Glutamatergic neuron (in vitro differentiated cells): ENCODE data around the gene ELF3. TPM values are rescaled to one million over a fixed set of nuclear protein-coding genes. Genes with fewer than 3 reads are reported as not detected.
"Not testable (repeated sequence)": the region's sequence is repeated elsewhere in the genome, so short reads cannot be mapped to it uniquely, and the experiment has no call there.

ENCODE experiments used
- DNase-seq: peaks from one replicate; pipeline ENCODE4 v3.0.0; 2022
- H3K27ac Mint-ChIP-seq: one replicate; pipeline ENCODE4 v1.8.0; 2020; ENCODE audit warnings: mild to moderate bottlenecking, mixed read lengths, inconsistent platforms; ENCODE audit not compliant: unreplicated experiment
- H3K27me3 Mint-ChIP-seq: one replicate; pipeline ENCODE4 v1.8.0; 2020; ENCODE audit warnings: mild to moderate bottlenecking, moderate library complexity, mixed read lengths, inconsistent platforms; ENCODE audit not compliant: unreplicated experiment
- H3K36me3 Mint-ChIP-seq: one replicate; pipeline ENCODE4 v1.8.0; 2020; ENCODE audit warnings: mild to moderate bottlenecking, mixed read lengths, inconsistent platforms; ENCODE audit not compliant: unreplicated experiment
- H3K4me1 Mint-ChIP-seq: one replicate; pipeline ENCODE4 v1.8.0; 2020; ENCODE audit warnings: mild to moderate bottlenecking, low read depth, mixed read lengths, inconsistent platforms; ENCODE audit not compliant: unreplicated experiment
- H3K4me3 Mint-ChIP-seq: one replicate; pipeline ENCODE4 v1.8.0; 2020; ENCODE audit warnings: mild to moderate bottlenecking, mixed read lengths, inconsistent platforms; ENCODE audit not compliant: unreplicated experiment
- H3K9me3 Mint-ChIP-seq: one replicate; pipeline ENCODE4 v1.8.0; 2020; ENCODE audit warnings: mild to moderate bottlenecking, moderate library complexity, mixed read lengths, inconsistent platforms; ENCODE audit not compliant: unreplicated experiment
- CTCF ChIP-seq: fragments of 200-600 bp; sonication (generic); IDR thresholded peaks from one replicate; pipeline ENCODE4 v1.5.0; 2021; ENCODE audit not compliant: partially characterized antibody, unreplicated experiment
- microRNA-seq: library from miRNA; unstranded; fragments of <30 nt; microRNA quantifications from one replicate; pipeline ENCODE4, GENCODE V29; 2020; ENCODE audit not compliant: unreplicated experiment
- total RNA-seq: library from RNA; stranded (reverse); fragmentation: NEBNext Ultra II Directional; extraction: Animal tissue kit (Norgen Biotek cat#: 25700); gene quantifications from one replicate; pipeline ENCODE4 v1.2.1, GENCODE V29; 2021; ENCODE audit not compliant: unreplicated experiment

Gene ELF3
- total RNA-seq, 1 donor from 2014 or later = 0.96 TPM

GRCh38 chr1:202063093-202063492 is 52.7 kb downstream of the ELF3 start:
- no peak for TF ChIP-seq CTCF
- H3K4me3 Mint-ChIP-seq = no peak overlapping the region
- peaks cover 2% of the 10 kb centered on the region for H3K27me3 Mint-ChIP-seq
- no peaks in the 10 kb centered on the region for H3K36me3 Mint-ChIP-seq
- no peak for DNase-seq
- peaks cover 3% of the 10 kb centered on the region for H3K4me1 Mint-ChIP-seq
- no peaks in the 10 kb centered on the region for H3K9me3 Mint-ChIP-seq
- no peak overlapping the region for H3K27ac Mint-ChIP-seq

- H3K4me3 Mint-ChIP-seq, H3K27me3 Mint-ChIP-seq, H3K36me3 Mint-ChIP-seq, DNase-seq, H3K27ac Mint-ChIP-seq, H3K9me3 Mint-ChIP-seq: not testable (repeated sequence)
- peaks cover 12% of the 10 kb centered on the region for H3K4me1 Mint-ChIP-seq
Measured at GRCh38 chr1:202064889-202065312, 54.5 kb downstream of the ELF3 start.

Small RNA genes lying within 50 kb of the gene (microRNA-seq; reads per million reads assigned to microRNA genes)
- gene MIR6740 = 0.83 reads per million

Other genes starting within 250 kb of the ELF3 start
- 97.8 TPM for gene IPO9, start 181.4 kb upstream of the ELF3 start, total RNA-seq
- 2.9 TPM for gene SHISA4, start 121.7 kb upstream of the ELF3 start, total RNA-seq
- 0.20 TPM for gene LMOD1, start 64.0 kb upstream of the ELF3 start, total RNA-seq
- gene TIMM17A, start 55.1 kb upstream of the ELF3 start, total RNA-seq = 69.8 TPM
- 42.4 TPM for gene RNPEP, start 27.9 kb upstream of the ELF3 start, total RNA-seq
- gene GPR37L1, start 112.3 kb downstream of the ELF3 start, total RNA-seq = not detected
- 160 TPM for gene ARL8A, start 134.2 kb downstream of the ELF3 start, total RNA-seq
- gene PTPN7, start 150.0 kb downstream of the ELF3 start, total RNA-seq = not detected
- gene LGR6, start 183.2 kb downstream of the ELF3 start, total RNA-seq = 0.37 TPM